CD4-positive, alpha-beta T cell treated with Interleukin-6 for 4 hours (primary cell): ENCODE data around the gene UROS.

ENCODE experiments used
- DNase-seq: peaks from one replicate; pipeline ENCODE4 v3.0.0-alpha.2; 2020; ENCODE audit warnings: mixed read lengths

The UROS gene

GRCh38 chr10:125761961-125762360 is 61.1 kb downstream of the UROS start:
- no peak for DNase-seq

- DNase-seq: no peak
Measured at GRCh38 chr10:125757742-125758141, 65.3 kb downstream of the UROS start.

GRCh38 chr10:125756853-125757487 is 66.1 kb downstream of the UROS start:
- no peak for DNase-seq

GRCh38 chr10:125756196-125756595 is 66.9 kb downstream of the UROS start:
- DNase-seq: no peak

- no peak for DNase-seq
Measured at GRCh38 chr10:125747417-125747816, 75.6 kb downstream of the UROS start.

GRCh38 chr10:125744909-125745308 is 78.1 kb downstream of the UROS start:
- no peak for DNase-seq

- DNase-seq: no peak
Measured at GRCh38 chr10:125742465-125742864, 80.6 kb downstream of the UROS start.

GRCh38 chr10:125739994-125740679 is 82.9 kb downstream of the UROS start:
- no peak for DNase-seq
